ENCODE data around the gene SLC22A2. TPM values are rescaled to one million over a fixed set of nuclear protein-coding genes. Genes with fewer than 3 reads are reported as not detected.

SLC22A2 gene
- total and polyA plus RNA-seq, 2 experiments from 2014 or later: 0.94 to 1.1 TPM

- TF ChIP-seq, protein P1, sequence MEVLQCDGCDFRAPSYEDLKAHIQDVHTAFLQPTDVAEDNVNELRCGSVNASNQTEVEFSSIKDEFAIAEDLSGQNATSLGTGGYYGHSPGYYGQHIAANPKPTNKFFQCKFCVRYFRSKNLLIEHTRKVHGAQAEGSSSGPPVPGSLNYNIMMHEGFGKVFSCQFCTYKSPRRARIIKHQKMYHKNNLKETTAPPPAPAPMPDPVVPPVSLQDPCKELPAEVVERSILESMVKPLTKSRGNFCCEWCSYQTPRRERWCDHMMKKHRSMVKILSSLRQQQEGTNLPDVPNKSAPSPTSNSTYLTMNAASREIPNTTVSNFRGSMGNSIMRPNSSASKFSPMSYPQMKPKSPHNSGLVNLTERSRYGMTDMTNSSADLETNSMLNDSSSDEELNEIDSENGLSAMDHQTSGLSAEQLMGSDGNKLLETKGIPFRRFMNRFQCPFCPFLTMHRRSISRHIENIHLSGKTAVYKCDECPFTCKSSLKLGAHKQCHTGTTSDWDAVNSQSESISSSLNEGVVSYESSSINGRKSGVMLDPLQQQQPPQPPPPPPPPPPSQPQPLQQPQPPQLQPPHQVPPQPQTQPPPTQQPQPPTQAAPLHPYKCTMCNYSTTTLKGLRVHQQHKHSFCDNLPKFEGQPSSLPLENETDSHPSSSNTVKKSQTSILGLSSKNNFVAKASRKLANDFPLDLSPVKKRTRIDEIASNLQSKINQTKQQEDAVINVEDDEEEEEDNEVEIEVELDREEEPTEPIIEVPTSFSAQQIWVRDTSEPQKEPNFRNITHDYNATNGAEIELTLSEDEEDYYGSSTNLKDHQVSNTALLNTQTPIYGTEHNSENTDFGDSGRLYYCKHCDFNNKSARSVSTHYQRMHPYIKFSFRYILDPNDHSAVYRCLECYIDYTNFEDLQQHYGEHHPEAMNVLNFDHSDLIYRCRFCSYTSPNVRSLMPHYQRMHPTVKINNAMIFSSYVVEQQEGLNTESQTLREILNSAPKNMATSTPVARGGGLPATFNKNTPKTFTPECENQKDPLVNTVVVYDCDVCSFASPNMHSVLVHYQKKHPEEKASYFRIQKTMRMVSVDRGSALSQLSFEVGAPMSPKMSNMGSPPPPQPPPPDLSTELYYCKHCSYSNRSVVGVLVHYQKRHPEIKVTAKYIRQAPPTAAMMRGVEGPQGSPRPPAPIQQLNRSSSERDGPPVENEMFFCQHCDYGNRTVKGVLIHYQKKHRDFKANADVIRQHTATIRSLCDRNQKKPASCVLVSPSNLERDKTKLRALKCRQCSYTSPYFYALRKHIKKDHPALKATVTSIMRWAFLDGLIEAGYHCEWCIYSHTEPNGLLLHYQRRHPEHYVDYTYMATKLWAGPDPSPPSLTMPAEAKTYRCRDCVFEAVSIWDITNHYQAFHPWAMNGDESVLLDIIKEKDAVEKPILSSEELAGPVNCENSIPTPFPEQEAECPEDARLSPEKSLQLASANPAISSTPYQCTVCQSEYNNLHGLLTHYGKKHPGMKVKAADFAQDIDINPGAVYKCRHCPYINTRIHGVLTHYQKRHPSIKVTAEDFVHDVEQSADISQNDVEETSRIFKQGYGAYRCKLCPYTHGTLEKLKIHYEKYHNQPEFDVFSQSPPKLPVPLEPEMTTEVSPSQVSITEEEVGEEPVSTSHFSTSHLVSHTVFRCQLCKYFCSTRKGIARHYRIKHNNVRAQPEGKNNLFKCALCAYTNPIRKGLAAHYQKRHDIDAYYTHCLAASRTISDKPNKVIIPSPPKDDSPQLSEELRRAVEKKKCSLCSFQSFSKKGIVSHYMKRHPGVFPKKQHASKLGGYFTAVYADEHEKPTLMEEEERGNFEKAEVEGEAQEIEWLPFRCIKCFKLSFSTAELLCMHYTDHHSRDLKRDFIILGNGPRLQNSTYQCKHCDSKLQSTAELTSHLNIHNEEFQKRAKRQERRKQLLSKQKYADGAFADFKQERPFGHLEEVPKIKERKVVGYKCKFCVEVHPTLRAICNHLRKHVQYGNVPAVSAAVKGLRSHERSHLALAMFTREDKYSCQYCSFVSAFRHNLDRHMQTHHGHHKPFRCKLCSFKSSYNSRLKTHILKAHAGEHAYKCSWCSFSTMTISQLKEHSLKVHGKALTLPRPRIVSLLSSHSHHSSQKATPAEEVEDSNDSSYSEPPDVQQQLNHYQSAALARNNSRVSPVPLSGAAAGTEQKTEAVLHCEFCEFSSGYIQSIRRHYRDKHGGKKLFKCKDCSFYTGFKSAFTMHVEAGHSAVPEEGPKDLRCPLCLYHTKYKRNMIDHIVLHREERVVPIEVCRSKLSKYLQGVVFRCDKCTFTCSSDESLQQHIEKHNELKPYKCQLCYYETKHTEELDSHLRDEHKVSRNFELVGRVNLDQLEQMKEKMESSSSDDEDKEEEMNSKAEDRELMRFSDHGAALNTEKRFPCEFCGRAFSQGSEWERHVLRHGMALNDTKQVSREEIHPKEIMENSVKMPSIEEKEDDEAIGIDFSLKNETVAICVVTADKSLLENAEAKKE (CRISPR knock-in tag; IDR thresholded peaks at IDR 0.05): no peak
Measured at GRCh38 chr6:160194808-160195207, 63.8 kb downstream of the SLC22A2 start (continued).

DNA sequence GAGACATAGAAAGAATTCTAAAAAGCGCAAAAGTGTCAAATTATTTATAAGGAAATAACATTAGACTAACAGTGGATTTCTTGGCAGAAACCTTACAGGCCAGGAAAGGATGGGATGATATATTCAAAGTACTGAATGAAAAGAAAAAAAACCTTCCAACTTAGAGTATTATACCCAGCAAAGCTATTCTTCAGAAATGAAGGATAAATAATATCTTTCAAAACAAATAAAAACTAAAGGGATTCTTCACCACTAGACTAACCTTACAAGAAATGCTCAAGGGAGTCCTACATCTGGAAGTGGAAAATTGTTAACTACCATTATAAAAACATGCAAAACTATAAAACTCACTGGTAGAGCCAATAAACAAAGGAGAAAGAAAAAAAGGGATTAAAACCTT, 65.8 kb downstream of the SLC22A2 start:
- Histone ChIP-seq H3K36me3 (ENCODE audit: insufficient read depth) (no peaks in the 10 kb centered on the region; the same call in 1 of the 2 replicates), H3K4me1 (ENCODE audit: insufficient read depth) (no peaks in the 10 kb centered on the region), H3F3A (replicated peaks; ENCODE audit: low read depth) (no peaks in the 10 kb centered on the region), H4K20me1 (replicated peaks; ENCODE audit: insufficient read depth) (no peaks in the 10 kb centered on the region), H3K9me2 (ENCODE audit: insufficient read depth) (no peaks in the 10 kb centered on the region), H3K27me3 (ENCODE audit: insufficient read depth) (no peaks in the 10 kb centered on the region), H2AFZ (no peak overlapping the region), H3K79me2 (replicated peaks; ENCODE audit: insufficient read depth) (no peaks in the 10 kb centered on the region), H3K27ac (ENCODE audit: low read depth) (no peak overlapping the region), H3K4me3 (no peak overlapping the region), H3K4me2 (no peak overlapping the region)
- H3K27me3 Mint-ChIP-seq (ENCODE audit: insufficient read depth, low read depth, poor library complexity): no peaks in the 10 kb centered on the region
- TF ChIP-seq EZH2 (IDR thresholded peaks at IDR 0.05; ENCODE audit: low read depth, unreplicated experiment): no peak
- no peak for TF ChIP-seq JUNB (IDR thresholded peaks at IDR 0.05; ENCODE audit: unreplicated experiment)
- no peak for TF ChIP-seq CREB1 (CRISPR knock-in tag; IDR thresholded peaks at IDR 0.05; ENCODE audit: low read depth)
- TF ChIP-seq EZH2phosphoT487 (IDR thresholded peaks at IDR 0.05; ENCODE audit: unreplicated experiment): no peak
- TF ChIP-seq REST (IDR thresholded peaks at IDR 0.05; ENCODE audit: unreplicated experiment): no peak
- no peak for TF ChIP-seq STAT1 (IDR thresholded peaks at IDR 0.05; ENCODE audit: unreplicated experiment)
- no peak for TF ChIP-seq NANOG (IDR thresholded peaks at IDR 0.05; ENCODE audit: borderline replicate concordance)
- H3K9me3 Mint-ChIP-seq: peaks cover 23% of the 10 kb centered on the region
- no peak for DNase-seq (ENCODE audit: low spot score)
- no peak overlapping the region for H3K27ac Mint-ChIP-seq
- ATAC-seq: no peak
- H3K4me1 Mint-ChIP-seq: no peaks in the 10 kb centered on the region
- no peak overlapping the region for H3K4me3 Mint-ChIP-seq
- H3K36me3 Mint-ChIP-seq (ENCODE audit: low read depth): peaks cover 6% of the 10 kb centered on the region; the same call in 1 of the 3 replicates

All from GM23338 (cell line).